SK-N-SH (cell line): ENCODE data around the gene NOX4. TPM values are rescaled to one million over a fixed set of nuclear protein-coding genes. Genes with fewer than 3 reads are reported as not detected.

ENCODE experiments used
- CTCF ChIA-PET: fragments of 300-600, 350-600 bp; formaldehyde crosslinking; extraction: SDS; loops from one replicate; lab custom pipeline; 2021; lab: Yijun Ruan, JAX
- POLR2A ChIA-PET: fragments of 350-600 bp; sonication (Branson Sonifier 250); formaldehyde crosslinking; extraction: SDS; loops from one replicate; lab custom pipeline; 2020; ENCODE audit warnings: antibody characterized with exemption, inconsistent platforms; lab: Yijun Ruan, JAX
- DNase-seq: peaks from one replicate; pipeline ENCODE4 v3.0.0; 2012
- H2AFZ ChIP-seq: fragments of 200-600 bp; sonication (generic); 2 replicates; pipeline ENCODE4 v1.8.1; 2016; ENCODE audit warnings: antibody characterized with exemption, mild to moderate bottlenecking, low read depth
- H3F3A ChIP-seq: fragments of 200-600 bp; sonication (generic); replicated peaks from 2 replicates; pipeline ENCODE3; 2016; ENCODE audit warnings: antibody characterized with exemption, mild to moderate bottlenecking; ENCODE audit not compliant: insufficient read depth
- H3K27ac ChIP-seq, 2 experiments: fragments of 200-500 bp in 1 of 2; fragments of 200-600 bp in 1 of 2; sonication (Bioruptor generic) in 1 of 2; sonication (generic), shearing (Covaris generic) in 1 of 2; 2 replicates each; pipeline versions ENCODE4 v1.5.1 to v1.6.1; 2014 to 2016; ENCODE audit warnings: low read depth in 2 of 2, inconsistent platforms in 1 of 2, low read length in 1 of 2, mild to moderate bottlenecking in 1 of 2, mixed read lengths in 1 of 2
- H3K27me3 ChIP-seq: fragments of 200-600 bp; sonication (generic), shearing (Covaris generic); 2 replicates; pipeline ENCODE4 v1.6.1; 2016; ENCODE audit warnings: mixed run types; ENCODE audit not compliant: insufficient read depth
- H3K36me3 ChIP-seq, 2 experiments: fragments of 200-500 bp in 1 of 2; fragments of 200-600 bp in 1 of 2; sonication (Bioruptor generic) in 1 of 2; sonication (generic) in 1 of 2; replicated peaks in 1 of 2; 2 replicates each; pipeline versions ENCODE3 to v1.5.1; 2014 to 2016; ENCODE audit warnings: low read length in 1 of 2, mild to moderate bottlenecking in 1 of 2; ENCODE audit not compliant: insufficient read depth in 2 of 2, control insufficient read depth in 1 of 2
- H3K4me1 ChIP-seq, 2 experiments: fragments of 200-500 bp in 1 of 2; fragments of 200-600 bp in 1 of 2; sonication (Bioruptor generic) in 1 of 2; sonication (generic), shearing (Covaris generic) in 1 of 2; 2 replicates each; pipeline versions ENCODE4 v1.5.1 to v1.6.1; 2014 to 2016; ENCODE audit warnings: low read depth in 1 of 2, low read length in 1 of 2, mixed run types in 1 of 2; ENCODE audit not compliant: insufficient read depth in 2 of 2, control insufficient read depth in 1 of 2
- H3K4me2 ChIP-seq: fragments of 200-600 bp; sonication (generic), shearing (Covaris generic); 2 replicates; pipeline ENCODE4 v1.6.1; 2017; ENCODE audit warnings: mixed run types
- H3K4me3 ChIP-seq, 2 experiments: fragments of 200-500 bp in 1 of 2; fragments of 200-600 bp in 1 of 2; sonication (Bioruptor generic) in 1 of 2; sonication (generic), shearing (Covaris generic) in 1 of 2; 2 replicates each; pipeline versions ENCODE4 v1.5.1 to v1.8.1; 2014 to 2016; ENCODE audit warnings: low read depth in 2 of 2, inconsistent platforms in 1 of 2, low read length in 1 of 2, mild to moderate bottlenecking in 1 of 2, mixed read lengths in 1 of 2, moderate library complexity in 1 of 2
- H3K79me2 ChIP-seq: fragments of 200-600 bp; sonication (generic); 2 replicates; pipeline ENCODE4 v1.8.1; 2017; ENCODE audit warnings: mild to moderate bottlenecking; ENCODE audit not compliant: insufficient read depth
- H3K9ac ChIP-seq: fragments of 200-600 bp; sonication (generic); 2 replicates; pipeline ENCODE4 v1.6.1; 2017; ENCODE audit warnings: mixed run types
- H3K9me2 ChIP-seq: fragments of 200-600 bp; sonication (generic); 2 replicates; pipeline ENCODE4 v1.6.1; 2017; ENCODE audit warnings: mixed run types
- H3K9me3 ChIP-seq: fragments of 200-600 bp; sonication (generic); 2 replicates; pipeline ENCODE4 v1.6.1; 2017; ENCODE audit warnings: mixed run types, mild to moderate bottlenecking, moderate library complexity
- H4K20me1 ChIP-seq: fragments of 200-600 bp; sonication (generic); 2 replicates; pipeline ENCODE4 v1.6.1; 2017; ENCODE audit warnings: mild to moderate bottlenecking, mixed run types; ENCODE audit not compliant: insufficient read depth
- EP300 ChIP-seq, 2 experiments: IDR thresholded peaks; 2 replicates each; pipeline versions ENCODE4 v1.4.0 to v1.6.1; 2012; ENCODE audit warnings: borderline replicate concordance in 1 of 2, low read depth in 1 of 2, low read length in 1 of 2
- FOSL2 ChIP-seq: IDR thresholded peaks from 2 replicates; pipeline ENCODE4 v1.4.0; 2012; ENCODE audit warnings: low read depth, mild to moderate bottlenecking, moderate library complexity, borderline replicate concordance
- GATA2 ChIP-seq: sonication (generic); formaldehyde crosslinking; IDR thresholded peaks from 2 replicates; pipeline ENCODE4 v1.5.0; 2020; ENCODE audit warnings: mild to moderate bottlenecking, missing genetic modification reagents
- JUND ChIP-seq: IDR thresholded peaks from 2 replicates; pipeline ENCODE4 v1.4.0; 2012
- NRF1 ChIP-seq: IDR thresholded peaks from 2 replicates; pipeline ENCODE4 v1.6.1; 2012; ENCODE audit warnings: low read depth, mild to moderate bottlenecking, low read length
- PBX3 ChIP-seq: IDR thresholded peaks from 2 replicates; pipeline ENCODE4; 2012
- POLR2AphosphoS5 ChIP-seq: IDR thresholded peaks from 2 replicates; pipeline ENCODE4 v1.6.1; 2012; ENCODE audit warnings: low read depth, low read length
- RAD21 ChIP-seq: IDR thresholded peaks from 2 replicates; pipeline ENCODE4 v1.6.1; 2012; ENCODE audit warnings: mild to moderate bottlenecking, low read length
- RXRA ChIP-seq: IDR thresholded peaks from 2 replicates; pipeline ENCODE4 v1.4.0; 2012; ENCODE audit warnings: low read depth, mild to moderate bottlenecking, borderline replicate concordance
- SIN3A ChIP-seq: IDR thresholded peaks from 2 replicates; pipeline ENCODE4 v1.6.1; 2012; ENCODE audit warnings: low read depth, mild to moderate bottlenecking, low read length, moderate library complexity, borderline replicate concordance
- TCF12 ChIP-seq: IDR thresholded peaks from 2 replicates; pipeline ENCODE4 v1.4.0; 2012
- TEAD4 ChIP-seq: IDR thresholded peaks from 2 replicates; pipeline ENCODE4 v1.4.0; 2012; ENCODE audit warnings: mild to moderate bottlenecking, borderline replicate concordance; ENCODE audit not compliant: insufficient read depth
- USF1 ChIP-seq: IDR thresholded peaks from 2 replicates; pipeline ENCODE4 v1.4.0; 2012; ENCODE audit warnings: low read depth, borderline replicate concordance
- YY1 ChIP-seq: IDR thresholded peaks from 2 replicates; pipeline ENCODE4 v1.4.0; 2012; ENCODE audit warnings: low read depth, mild to moderate bottlenecking
- WGBS: methylation state at CpG from one replicate; pipeline ENCODE4 v1.1.6; 2017; ENCODE audit warnings: low lambda C conversion rate; 5-methylcytosine and 5-hydroxymethylcytosine counted together
- polyA plus RNA-seq, 3 experiments: library from polyadenylated mRNA; depleted of rRNA; stranded (reverse); fragments of >200 nt; gene quantifications; 2 replicates each; pipeline ENCODE4 v1.2.3, GENCODE V29; 2012
- TF ChIP-seq, protein P1 (sequence below): fragments of 200-600 bp; sonication (generic); IDR thresholded peaks from 2 replicates; pipeline ENCODE4 v1.6.1; 2017; ENCODE audit warnings: antibody characterized with exemption, mild to moderate bottlenecking, moderate library complexity
- TF ChIP-seq, protein P2 (sequence below): fragments of 150-350 bp; IDR thresholded peaks from 2 replicates; pipeline ENCODE4 v1.6.1; 2016; ENCODE audit warnings: mild to moderate bottlenecking, low read depth, low read length
- TF ChIP-seq, protein P3 (sequence below): IDR thresholded peaks from 2 replicates; pipeline ENCODE4 v1.4.0; 2012; ENCODE audit warnings: low read depth
- TF ChIP-seq, protein P4 (sequence below): IDR thresholded peaks from 2 replicates; pipeline ENCODE4 v1.4.0; 2012; ENCODE audit warnings: low read depth, borderline replicate concordance

Gene NOX4
- polyA plus RNA-seq, 1 of the 3 experiments (the other 2 are of a cell fraction) = 2.2 TPM

DNA sequence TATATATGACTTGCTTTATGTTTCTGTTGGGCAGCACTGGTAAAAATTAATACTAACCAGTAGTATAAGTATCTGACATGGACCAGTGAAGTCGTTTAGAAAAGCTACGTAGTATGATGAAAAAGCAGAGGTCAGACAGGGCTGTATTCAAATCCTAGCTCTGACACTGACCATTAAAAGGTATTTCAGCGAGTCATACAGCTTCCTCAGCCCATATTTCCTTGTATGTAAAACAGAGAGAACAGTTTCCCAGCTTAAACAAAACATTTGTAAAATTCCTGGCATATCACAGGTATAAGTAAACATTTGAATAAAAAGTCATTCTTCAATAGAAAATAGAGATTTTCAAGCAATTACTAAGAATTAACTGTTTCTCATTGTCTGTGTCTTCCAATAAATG is 4.2 kb downstream of the NOX4 start:
- Histone ChIP-seq H3K4me3 (no peak overlapping the region), H3K4me2 (0 out of 2 replicates have a peak overlapping the region, but pooled peaks have one; percentile 12), H2AFZ (peak overlapping the region; percentile 67), H3K27me3 (no peaks in the 10 kb centered on the region), H3F3A (peaks cover 20% of the 10 kb centered on the region), H3K9ac (no peak overlapping the region), H3K9me3 (no peaks in the 10 kb centered on the region), H3K36me3 (peaks cover 0 to 4% of the 10 kb centered on the region in 2 experiments), H3K79me2 (peaks cover 18% of the 10 kb centered on the region; the same call in 1 of the 2 replicates), H3K4me1 (peaks cover 4 to 5% of the 10 kb centered on the region in 2 experiments; a peak in 3 of 4 replicates), H3K9me2 (no peaks in the 10 kb centered on the region), H3K27ac (peak overlapping the region in 1 of 2 experiments; percentile 56; a peak in 2 of 4 replicates), H4K20me1 (no peaks in the 10 kb centered on the region)
- TF ChIP-seq, protein P1, sequence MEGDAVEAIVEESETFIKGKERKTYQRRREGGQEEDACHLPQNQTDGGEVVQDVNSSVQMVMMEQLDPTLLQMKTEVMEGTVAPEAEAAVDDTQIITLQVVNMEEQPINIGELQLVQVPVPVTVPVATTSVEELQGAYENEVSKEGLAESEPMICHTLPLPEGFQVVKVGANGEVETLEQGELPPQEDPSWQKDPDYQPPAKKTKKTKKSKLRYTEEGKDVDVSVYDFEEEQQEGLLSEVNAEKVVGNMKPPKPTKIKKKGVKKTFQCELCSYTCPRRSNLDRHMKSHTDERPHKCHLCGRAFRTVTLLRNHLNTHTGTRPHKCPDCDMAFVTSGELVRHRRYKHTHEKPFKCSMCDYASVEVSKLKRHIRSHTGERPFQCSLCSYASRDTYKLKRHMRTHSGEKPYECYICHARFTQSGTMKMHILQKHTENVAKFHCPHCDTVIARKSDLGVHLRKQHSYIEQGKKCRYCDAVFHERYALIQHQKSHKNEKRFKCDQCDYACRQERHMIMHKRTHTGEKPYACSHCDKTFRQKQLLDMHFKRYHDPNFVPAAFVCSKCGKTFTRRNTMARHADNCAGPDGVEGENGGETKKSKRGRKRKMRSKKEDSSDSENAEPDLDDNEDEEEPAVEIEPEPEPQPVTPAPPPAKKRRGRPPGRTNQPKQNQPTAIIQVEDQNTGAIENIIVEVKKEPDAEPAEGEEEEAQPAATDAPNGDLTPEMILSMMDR = no peak
- TF ChIP-seq SIN3A (no peak), FOSL2 (peak; percentile 27; the same call in 1 of the 2 replicates)
- TF ChIP-seq, protein P2, sequence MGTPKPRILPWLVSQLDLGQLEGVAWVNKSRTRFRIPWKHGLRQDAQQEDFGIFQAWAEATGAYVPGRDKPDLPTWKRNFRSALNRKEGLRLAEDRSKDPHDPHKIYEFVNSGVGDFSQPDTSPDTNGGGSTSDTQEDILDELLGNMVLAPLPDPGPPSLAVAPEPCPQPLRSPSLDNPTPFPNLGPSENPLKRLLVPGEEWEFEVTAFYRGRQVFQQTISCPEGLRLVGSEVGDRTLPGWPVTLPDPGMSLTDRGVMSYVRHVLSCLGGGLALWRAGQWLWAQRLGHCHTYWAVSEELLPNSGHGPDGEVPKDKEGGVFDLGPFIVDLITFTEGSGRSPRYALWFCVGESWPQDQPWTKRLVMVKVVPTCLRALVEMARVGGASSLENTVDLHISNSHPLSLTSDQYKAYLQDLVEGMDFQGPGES = no peak
- DNase-seq = no peak
- 46% methylated on average over 3 of the region's 3 CpGs for WGBS
- ChIA-PET POLR2A (no interaction called here), CTCF (interaction anchor here (0.5 kb wide), 1 partner anchor 390 kb away, joined by 3 read pairs; no protein-coding TSS in a partner anchor)

- POLR2A ChIA-PET = no interaction called here
- no peak for DNase-seq
- Histone ChIP-seq H3K9ac (no peak overlapping the region), H3K9me3 (no peaks in the 10 kb centered on the region), H3K79me2 (peaks cover 8% of the 10 kb centered on the region; the same call in 1 of the 2 replicates), H3K4me3 (no peak overlapping the region), H4K20me1 (no peaks in the 10 kb centered on the region), H3K27me3 (no peaks in the 10 kb centered on the region), H3F3A (peaks cover 15% of the 10 kb centered on the region), H2AFZ (no peak overlapping the region), H3K36me3 (peaks cover 0 to 4% of the 10 kb centered on the region in 2 experiments), H3K27ac (no peak overlapping the region), H3K9me2 (no peaks in the 10 kb centered on the region), H3K4me1 (peaks cover 0 to 2% of the 10 kb centered on the region in 2 experiments; a peak in 1 of 4 replicates), H3K4me2 (no peak overlapping the region)
- CTCF ChIA-PET = no interaction called here
- TF ChIP-seq TCF12 (no peak), YY1 (no peak), GATA2 (no peak), JUND (no peak), POLR2AphosphoS5 (no peak), PBX3 (no peak), USF1 (no peak), NRF1 (no peak), RXRA (no peak), RAD21 (no peak), TEAD4 (no peak), FOSL2 (no peak), EP300 (IDR thresholded peaks at IDR 0.05; ENCODE audit: borderline replicate concordance in 1 of 2, low read depth in 1 of 2, low read length in 1 of 2) (no peak)
- TF ChIP-seq, protein P3, sequence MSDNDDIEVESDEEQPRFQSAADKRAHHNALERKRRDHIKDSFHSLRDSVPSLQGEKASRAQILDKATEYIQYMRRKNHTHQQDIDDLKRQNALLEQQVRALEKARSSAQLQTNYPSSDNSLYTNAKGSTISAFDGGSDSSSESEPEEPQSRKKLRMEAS = no peak
- TF ChIP-seq, protein P2 = no peak
- TF ChIP-seq, protein P4, sequence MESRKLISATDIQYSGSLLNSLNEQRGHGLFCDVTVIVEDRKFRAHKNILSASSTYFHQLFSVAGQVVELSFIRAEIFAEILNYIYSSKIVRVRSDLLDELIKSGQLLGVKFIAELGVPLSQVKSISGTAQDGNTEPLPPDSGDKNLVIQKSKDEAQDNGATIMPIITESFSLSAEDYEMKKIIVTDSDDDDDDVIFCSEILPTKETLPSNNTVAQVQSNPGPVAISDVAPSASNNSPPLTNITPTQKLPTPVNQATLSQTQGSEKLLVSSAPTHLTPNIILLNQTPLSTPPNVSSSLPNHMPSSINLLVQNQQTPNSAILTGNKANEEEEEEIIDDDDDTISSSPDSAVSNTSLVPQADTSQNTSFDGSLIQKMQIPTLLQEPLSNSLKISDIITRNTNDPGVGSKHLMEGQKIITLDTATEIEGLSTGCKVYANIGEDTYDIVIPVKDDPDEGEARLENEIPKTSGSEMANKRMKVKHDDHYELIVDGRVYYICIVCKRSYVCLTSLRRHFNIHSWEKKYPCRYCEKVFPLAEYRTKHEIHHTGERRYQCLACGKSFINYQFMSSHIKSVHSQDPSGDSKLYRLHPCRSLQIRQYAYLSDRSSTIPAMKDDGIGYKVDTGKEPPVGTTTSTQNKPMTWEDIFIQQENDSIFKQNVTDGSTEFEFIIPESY = no peak
Measured at GRCh38 chr11:89484896-89485295, 6.3 kb downstream of the NOX4 start.
